WTC11 (cell line): ENCODE results near the gene MTMR2. TPM values are rescaled to one million over a fixed set of nuclear protein-coding genes. Genes with fewer than 3 reads are reported as not detected.

Experiments
- ARID4B ChIP-seq: sonication (generic); formaldehyde crosslinking; IDR thresholded peaks from 2 replicates; pipeline ENCODE4 v1.8.0; 2023; ENCODE audit warnings: missing genetic modification reagents, mild to moderate bottlenecking, borderline replicate concordance
- ATF6 ChIP-seq: sonication (generic); formaldehyde crosslinking; IDR thresholded peaks from 2 replicates; pipeline ENCODE4 v1.8.1; 2023; ENCODE audit warnings: mild to moderate bottlenecking, missing genetic modification reagents
- CREM ChIP-seq: sonication (generic); formaldehyde crosslinking; IDR thresholded peaks from 2 replicates; pipeline ENCODE4 v1.8.1; 2022; ENCODE audit warnings: mild to moderate bottlenecking, missing genetic modification reagents, moderate library complexity
- E2F1 ChIP-seq: sonication (generic); formaldehyde crosslinking; IDR thresholded peaks from 2 replicates; pipeline ENCODE4 v1.8.0; 2022; ENCODE audit warnings: mild to moderate bottlenecking, missing genetic modification reagents
- GRHL2 ChIP-seq: fragments of 250-450 bp; sonication (Bioruptor Pico); IDR thresholded peaks from 2 replicates; pipeline ENCODE4 v1.8.0; 2022; ENCODE audit warnings: mild to moderate bottlenecking, moderate library complexity; ENCODE audit not compliant: insufficient replicate concordance, severe bottlenecking
- HMGA2 ChIP-seq: fragments of 250-450 bp; sonication (Bioruptor Pico); IDR thresholded peaks from 2 replicates; pipeline ENCODE4 v1.4.0; 2021; ENCODE audit warnings: mild to moderate bottlenecking, moderate library complexity
- NFATC4 ChIP-seq: fragments of 250-450 bp; sonication (Bioruptor Pico); IDR thresholded peaks from 2 replicates; pipeline ENCODE4 v1.9.0; 2021; ENCODE audit warnings: mild to moderate bottlenecking
- NR3C1 ChIP-seq: sonication (generic); formaldehyde crosslinking; conservative IDR thresholded peaks from 2 replicates; pipeline ENCODE4 v1.8.1; 2023; ENCODE audit warnings: low read depth, mild to moderate bottlenecking, missing genetic modification reagents
- TP53 ChIP-seq: sonication (generic); formaldehyde crosslinking; IDR thresholded peaks from 2 replicates; pipeline ENCODE4 v1.8.1; 2023; ENCODE audit warnings: mild to moderate bottlenecking, missing genetic modification reagents
- ZBTB43 ChIP-seq: sonication (generic); formaldehyde crosslinking; IDR thresholded peaks from 2 replicates; pipeline ENCODE4 v1.8.1; 2023; ENCODE audit warnings: mild to moderate bottlenecking, missing genetic modification reagents
- ZNF138 ChIP-seq: sonication (generic); formaldehyde crosslinking; conservative IDR thresholded peaks from 2 replicates; pipeline ENCODE4 v1.8.1; 2022; ENCODE audit warnings: mild to moderate bottlenecking, moderate library complexity, missing genetic modification reagents
- ZNF232 ChIP-seq: sonication (generic); formaldehyde crosslinking; IDR thresholded peaks from 2 replicates; pipeline ENCODE4 v1.8.0; 2022; ENCODE audit warnings: mild to moderate bottlenecking, missing genetic modification reagents
- ZNF281 ChIP-seq: sonication (generic); formaldehyde crosslinking; IDR thresholded peaks from 2 replicates; pipeline ENCODE4 v1.8.0; 2023; ENCODE audit warnings: mild to moderate bottlenecking, missing genetic modification reagents
- ZNF423 ChIP-seq: fragments of 250-450 bp; sonication (Bioruptor Pico); IDR thresholded peaks from 2 replicates; pipeline ENCODE4 v2.1.2; 2022; ENCODE audit warnings: mild to moderate bottlenecking, moderate library complexity
- ZNF425 ChIP-seq: fragments of 250-450 bp; sonication (Bioruptor Pico); conservative IDR thresholded peaks from 2 replicates; pipeline ENCODE4 v1.9.0; 2021; ENCODE audit warnings: mild to moderate bottlenecking
- ZNF512 ChIP-seq: sonication (generic); formaldehyde crosslinking; IDR thresholded peaks from 2 replicates; pipeline ENCODE4 v1.8.1; 2022; ENCODE audit warnings: missing genetic modification reagents, borderline replicate concordance
- ZNF532 ChIP-seq: fragments of 250-450 bp; sonication (Bioruptor Pico); IDR thresholded peaks from 2 replicates; pipeline ENCODE4 v1.9.0; 2021; ENCODE audit warnings: mild to moderate bottlenecking, borderline replicate concordance
- total RNA-seq: library from RNA; stranded (reverse); gene quantifications from 3 replicates; pipeline ENCODE4 v1.2.3, GENCODE V29; 2021

MTMR2 gene
- total RNA-seq, 1 experiment from 2014 or later = 45.6 TPM

GRCh38 chr11:95789506-95790122, 134.3 kb downstream of the MTMR2 start, which contains the start of gene FAM76B (continued):
- TF ChIP-seq ARID4B (CRISPR knock-in tag) = peak; percentile 40; the same call in 1 of the 2 replicates
- TF ChIP-seq ZNF138 (CRISPR knock-in tag) = no peak
- no peak for TF ChIP-seq TP53 (CRISPR knock-in tag)
- TF ChIP-seq HMGA2 (CRISPR knock-in tag) = no peak
- no peak for TF ChIP-seq E2F1 (CRISPR knock-in tag)
- TF ChIP-seq ZNF512 (CRISPR knock-in tag) = no peak
- TF ChIP-seq ZBTB43 (CRISPR knock-in tag) = no peak
- no peak for TF ChIP-seq ATF6 (CRISPR knock-in tag)
- TF ChIP-seq ZNF532 (CRISPR knock-in tag) = no peak
- no peak for TF ChIP-seq NR3C1 (CRISPR knock-in tag)
- peak; percentile 87; the same call in 1 of the 2 replicates for TF ChIP-seq CREM
- TF ChIP-seq GRHL2 (CRISPR knock-in tag) = no peak
- TF ChIP-seq ZNF425 (CRISPR knock-in tag) = no peak
- peak; percentile 83; the same call in 1 of the 2 replicates for TF ChIP-seq ZNF281 (CRISPR knock-in tag)
- 0 out of 2 replicates have a peak, but pooled peaks have one; percentile 33 for TF ChIP-seq NFATC4
- no peak; the same call in 1 of the 2 replicates for TF ChIP-seq ZNF232 (CRISPR knock-in tag)
- TF ChIP-seq ZNF423 = peak; percentile 82
